CD14-positive monocyte (primary cell): ENCODE measurements around the gene WDR35. TPM values are rescaled to one million over a fixed set of nuclear protein-coding genes. Genes with fewer than 3 reads are reported as not detected.

Experiments
- DNase-seq, 3 donors: peaks; one replicate each; pipeline ENCODE4 v3.0.0-alpha.2; 2011 to 2022
- H2AFZ ChIP-seq: 2 replicates; pipeline ENCODE4 v1.6.0; 2012; ENCODE audit warnings: mild to moderate bottlenecking, low read depth, low read length, inconsistent platforms; ENCODE audit not compliant: insufficient read depth, poor library complexity, severe bottlenecking
- H3K27ac ChIP-seq, 2 donors: 1 replicate in 1 of 2; 2 replicates in 1 of 2; pipeline ENCODE4 v1.5.1; 2012 to 2013; ENCODE audit warnings: low read length in 2 of 2, control low read depth in 1 of 2, inconsistent platforms in 1 of 2, low read depth in 1 of 2, mild to moderate bottlenecking in 1 of 2
- H3K27me3 ChIP-seq, 2 donors: one replicate each; pipeline versions ENCODE4 v1.6.0 to v1.6.1; 2011 to 2013; ENCODE audit warnings: low read length in 2 of 2; ENCODE audit not compliant: control insufficient read depth in 2 of 2, insufficient read depth in 2 of 2
- H3K36me3 ChIP-seq, 2 donors: replicated peaks in 1 of 2; 1 replicate in 1 of 2; 2 replicates in 1 of 2; pipeline versions ENCODE4 v1.5.1 to v1.6.1; 2012 to 2013; ENCODE audit warnings: low read length in 2 of 2, control low read depth in 1 of 2, inconsistent platforms in 1 of 2, mild to moderate bottlenecking in 1 of 2; ENCODE audit not compliant: insufficient read depth in 2 of 2, control insufficient read depth in 1 of 2
- H3K4me1 ChIP-seq, 2 donors: 1 replicate in 1 of 2; 2 replicates in 1 of 2; pipeline versions ENCODE4 v1.5.1 to v1.6.1; 2012 to 2013; ENCODE audit warnings: low read length in 2 of 2, control low read depth in 1 of 2, inconsistent platforms in 1 of 2, mild to moderate bottlenecking in 1 of 2, moderate library complexity in 1 of 2; ENCODE audit not compliant: insufficient read depth in 2 of 2, control insufficient read depth in 1 of 2
- H3K4me2 ChIP-seq: replicated peaks from 2 replicates; pipeline ENCODE3; 2012; ENCODE audit warnings: low read length, moderate library complexity, mild to moderate bottlenecking; ENCODE audit not compliant: poor library complexity, severe bottlenecking; ENCODE audit errors: extremely low read depth
- H3K4me3 ChIP-seq, 3 experiments: fragments of 200-600 bp in 1 of 3; sonication (generic) in 1 of 3; replicated peaks in 1 of 3; 1 replicate in 2 of 3; 2 replicates in 1 of 3; pipeline ENCODE4 v1.5.1; 2011 to 2013; ENCODE audit warnings: low read length in 3 of 3, mild to moderate bottlenecking in 3 of 3, control low read depth in 2 of 3, low read depth in 2 of 3, inconsistent platforms in 1 of 3, moderate library complexity in 1 of 3
- H3K79me2 ChIP-seq: 2 replicates; pipeline ENCODE4 v1.6.0; 2012; ENCODE audit warnings: mild to moderate bottlenecking, control low read depth, inconsistent platforms, low read length, moderate library complexity; ENCODE audit not compliant: insufficient read depth
- H3K9ac ChIP-seq: 2 replicates; pipeline ENCODE4 v1.6.0; 2017; ENCODE audit warnings: low read length, mild to moderate bottlenecking; ENCODE audit not compliant: insufficient read depth, poor library complexity, severe bottlenecking
- H3K9me3 ChIP-seq, 2 donors: replicated peaks in 1 of 2; 1 replicate in 1 of 2; 2 replicates in 1 of 2; pipeline versions ENCODE4 v1.5.1 to v1.6.1; 2012 to 2013; ENCODE audit warnings: low read length in 2 of 2, control low read depth in 1 of 2; ENCODE audit not compliant: control insufficient read depth in 1 of 2, insufficient read depth in 1 of 2
- H4K20me1 ChIP-seq: 2 replicates; pipeline ENCODE4 v1.6.0; 2012; ENCODE audit warnings: mild to moderate bottlenecking, low read length, control low read depth, moderate library complexity; ENCODE audit not compliant: insufficient read depth
- H3K27ac Mint-ChIP-seq, 7 donors: one replicate each; pipeline ENCODE4 v1.8.0; 2020; ENCODE audit warnings: mild to moderate bottlenecking in 7 of 7, mixed read lengths in 7 of 7, moderate library complexity in 6 of 7, inconsistent platforms in 2 of 7
- H3K27me3 Mint-ChIP-seq, 3 donors: one replicate each; pipeline ENCODE4 v1.8.0; 2021 to 2022; ENCODE audit warnings: low read depth in 3 of 3, mild to moderate bottlenecking in 3 of 3, mixed read lengths in 3 of 3, moderate library complexity in 3 of 3, inconsistent platforms in 1 of 3
- H3K36me3 Mint-ChIP-seq, 2 donors: one replicate each; pipeline ENCODE4 v1.8.0; 2020; ENCODE audit warnings: mixed read lengths in 2 of 2, inconsistent platforms in 1 of 2, mild to moderate bottlenecking in 1 of 2
- H3K4me1 Mint-ChIP-seq: one replicate; pipeline ENCODE4 v1.8.0; 2020; ENCODE audit warnings: mild to moderate bottlenecking, mixed read lengths
- H3K4me3 Mint-ChIP-seq, 2 donors: one replicate each; pipeline ENCODE4 v1.8.0; 2020; ENCODE audit warnings: mild to moderate bottlenecking in 2 of 2, mixed read lengths in 2 of 2, moderate library complexity in 1 of 2
- H3K9me3 Mint-ChIP-seq, 7 donors: one replicate each; pipeline ENCODE4 v1.8.0; 2020 to 2022; ENCODE audit warnings: mixed read lengths in 7 of 7, mild to moderate bottlenecking in 6 of 7, moderate library complexity in 6 of 7, inconsistent platforms in 2 of 7
- WGBS: methylation state at CpG from one replicate; pipeline ENCODE4 v1.1.5; 2013; ENCODE audit warnings: missing lambda C conversion rate; ENCODE audit not compliant: insufficient coverage; 5-methylcytosine and 5-hydroxymethylcytosine counted together
- intact Hi-C, 2 donors: fragments of 100-400 bp; cut with micrococcal nuclease; formaldehyde crosslinking; loops; one replicate each; pipeline versions ENCODE4 v1.15.0 to v1.15.1; 2023
- polyA plus RNA-seq, 3 donors: library from polyadenylated mRNA; depleted of rRNA in 1 of 3; unstranded in 2 of 3; stranded (reverse) in 1 of 3; fragments of 300-500 nt in 2 of 3; fragments of >200 nt in 1 of 3; fragmentation: Illumina TruSeq in 2 of 3; gene quantifications; 1 replicate in 2 of 3; 2 replicates in 1 of 3; pipeline ENCODE4 v1.2.3, GENCODE V29; 2012 to 2021
- TF ChIP-seq, protein P1 (sequence below): fragments of 200-600 bp; IDR thresholded peaks from one replicate; pipeline ENCODE4 v1.8.0; 2022; ENCODE audit warnings: antibody characterized with exemption, mild to moderate bottlenecking

The WDR35 gene
- polyA plus RNA-seq, 3 donors = 0.28 to 1.0 (median 0.67) TPM

DNA sequence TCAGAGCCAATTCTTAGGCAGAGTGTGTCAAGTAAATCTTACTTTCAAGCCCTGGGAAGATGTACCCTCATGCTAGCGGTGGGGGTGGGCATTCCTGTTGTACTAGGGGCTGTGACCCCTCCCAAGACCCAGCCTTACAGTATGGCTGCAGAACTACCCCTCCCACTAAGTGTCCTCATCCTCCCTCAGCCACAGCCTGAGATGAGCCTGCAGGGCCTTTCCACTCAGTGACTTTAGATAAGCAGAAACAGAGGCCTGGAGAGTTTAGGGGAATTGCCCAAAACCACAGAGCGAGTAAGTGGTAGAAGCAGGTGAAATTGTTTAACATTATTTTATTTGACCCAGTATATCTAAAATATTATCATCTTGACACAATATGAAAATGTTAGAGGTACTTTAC, 124.8 kb downstream of the WDR35 start:
- H3K9ac ChIP-seq = no peak overlapping the region
- no peaks in the 10 kb centered on the region for H4K20me1 ChIP-seq
- Mint-ChIP-seq H3K27ac (no peak overlapping the region), H3K27me3 (peaks cover 17 to 26% (median 21%) of the 10 kb centered on the region in 3 donors), H3K36me3 (no peaks in the 10 kb centered on the region), H3K9me3 (peaks cover 0 to 2% (median 0%) of the 10 kb centered on the region in 7 donors), H3K4me3 (no peak overlapping the region), H3K4me1 (peaks cover 23% of the 10 kb centered on the region)
- H3K4me1 ChIP-seq = peaks cover 16 to 23% of the 10 kb centered on the region in 2 donors
- H3K4me2 ChIP-seq = no peak overlapping the region
- TF ChIP-seq, protein P1, sequence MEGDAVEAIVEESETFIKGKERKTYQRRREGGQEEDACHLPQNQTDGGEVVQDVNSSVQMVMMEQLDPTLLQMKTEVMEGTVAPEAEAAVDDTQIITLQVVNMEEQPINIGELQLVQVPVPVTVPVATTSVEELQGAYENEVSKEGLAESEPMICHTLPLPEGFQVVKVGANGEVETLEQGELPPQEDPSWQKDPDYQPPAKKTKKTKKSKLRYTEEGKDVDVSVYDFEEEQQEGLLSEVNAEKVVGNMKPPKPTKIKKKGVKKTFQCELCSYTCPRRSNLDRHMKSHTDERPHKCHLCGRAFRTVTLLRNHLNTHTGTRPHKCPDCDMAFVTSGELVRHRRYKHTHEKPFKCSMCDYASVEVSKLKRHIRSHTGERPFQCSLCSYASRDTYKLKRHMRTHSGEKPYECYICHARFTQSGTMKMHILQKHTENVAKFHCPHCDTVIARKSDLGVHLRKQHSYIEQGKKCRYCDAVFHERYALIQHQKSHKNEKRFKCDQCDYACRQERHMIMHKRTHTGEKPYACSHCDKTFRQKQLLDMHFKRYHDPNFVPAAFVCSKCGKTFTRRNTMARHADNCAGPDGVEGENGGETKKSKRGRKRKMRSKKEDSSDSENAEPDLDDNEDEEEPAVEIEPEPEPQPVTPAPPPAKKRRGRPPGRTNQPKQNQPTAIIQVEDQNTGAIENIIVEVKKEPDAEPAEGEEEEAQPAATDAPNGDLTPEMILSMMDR = no peak
- WGBS = no CpG with 5 or more reads among the region's 2 CpGs
- H3K79me2 ChIP-seq = no peaks in the 10 kb centered on the region
- H2AFZ ChIP-seq = no peak overlapping the region
- no peak for DNase-seq
- H3K9me3 ChIP-seq = no peaks in the 10 kb centered on the region
- no peak overlapping the region for H3K27ac ChIP-seq
- peaks cover 0 to 2% of the 10 kb centered on the region in 2 donors for H3K27me3 ChIP-seq
- no peak overlapping the region for H3K4me3 ChIP-seq
- no peaks in the 10 kb centered on the region for H3K36me3 ChIP-seq
- intact Hi-C loops = loop anchor here in 1 of 2 donors (5.0 kb wide), 1 partner anchor 1113 kb away; no protein-coding TSS in a partner anchor

GRCh38 chr2:19864381-19864780, 125.5 kb downstream of the WDR35 start:
- H3K4me1 Mint-ChIP-seq = peaks cover 16% of the 10 kb centered on the region
- peaks cover 0 to 2% (median 0%) of the 10 kb centered on the region in 7 donors for H3K9me3 Mint-ChIP-seq
- no peak overlapping the region for H3K27ac Mint-ChIP-seq
- no peak overlapping the region for H3K9ac ChIP-seq
- H2AFZ ChIP-seq = no peak overlapping the region
- TF ChIP-seq, protein P1 = no peak
- no peak for DNase-seq
- peaks cover 13 to 22% of the 10 kb centered on the region in 2 donors for H3K4me1 ChIP-seq
- no peaks in the 10 kb centered on the region for H3K36me3 ChIP-seq
- H3K27me3 ChIP-seq = peaks cover 0 to 2% of the 10 kb centered on the region in 2 donors
- no peaks in the 10 kb centered on the region for H4K20me1 ChIP-seq
- intact Hi-C loops = loop anchor here (5.0 kb wide), 2 partner anchors 1112 to 1477 kb away; no protein-coding TSS in a partner anchor
- H3K27ac ChIP-seq = no peak overlapping the region
- H3K36me3 Mint-ChIP-seq = no peaks in the 10 kb centered on the region
- 83% methylated on average over 11 of the region's 11 CpGs for WGBS
- H3K79me2 ChIP-seq = no peaks in the 10 kb centered on the region
- H3K9me3 ChIP-seq = no peaks in the 10 kb centered on the region
- H3K27me3 Mint-ChIP-seq = peaks cover 14 to 20% (median 19%) of the 10 kb centered on the region in 3 donors
- H3K4me3 ChIP-seq = no peak overlapping the region
- no peak overlapping the region for H3K4me3 Mint-ChIP-seq
- no peak overlapping the region for H3K4me2 ChIP-seq
